Fibroblast of upper back skin (primary cell): ENCODE results near the gene ADGRE1.

Source experiments
- DNase-seq: peaks from one replicate; pipeline ENCODE4 v3.0.0-alpha.2; 2013

The ADGRE1 gene

GRCh38 chr19:6886277-6886897, 992 bp upstream of the ADGRE1 start:
- DNase-seq = no peak

- no peak for DNase-seq
Observed at GRCh38 chr19:6888967-6889366, 1.6 kb downstream of the ADGRE1 start.

- no peak for DNase-seq
Observed at GRCh38 chr19:6890401-6890913, 3.1 kb downstream of the ADGRE1 start.

GRCh38 chr19:6890938-6891337, 3.6 kb downstream of the ADGRE1 start:
- DNase-seq = no peak

GRCh38 chr19:6891761-6892385, 4.5 kb downstream of the ADGRE1 start:
- DNase-seq = no peak

- no peak for DNase-seq
Observed at GRCh38 chr19:6894313-6894712, 6.9 kb downstream of the ADGRE1 start.

GRCh38 chr19:6903446-6903845, 16.1 kb downstream of the ADGRE1 start:
- no peak for DNase-seq

GRCh38 chr19:6906559-6907060, 19.2 kb downstream of the ADGRE1 start:
- no peak for DNase-seq

GRCh38 chr19:6911523-6911922, 24.1 kb downstream of the ADGRE1 start:
- DNase-seq = no peak

GRCh38 chr19:6914321-6914720, 26.9 kb downstream of the ADGRE1 start:
- no peak for DNase-seq

- DNase-seq = no peak
Observed at GRCh38 chr19:6916952-6917351, 29.6 kb downstream of the ADGRE1 start.

- no peak for DNase-seq
Observed at GRCh38 chr19:6925386-6925785, 38.0 kb downstream of the ADGRE1 start.

GRCh38 chr19:6925801-6926751, 38.7 kb downstream of the ADGRE1 start:
- DNase-seq = no peak

- DNase-seq = no peak
Observed at GRCh38 chr19:6930190-6930589, 42.8 kb downstream of the ADGRE1 start.

GRCh38 chr19:6935069-6935468, 47.7 kb downstream of the ADGRE1 start:
- no peak for DNase-seq

- DNase-seq = no peak
Observed at GRCh38 chr19:6935618-6936017, 48.2 kb downstream of the ADGRE1 start.

GRCh38 chr19:6945733-6946132, 58.4 kb downstream of the ADGRE1 start:
- no peak for DNase-seq

GRCh38 chr19:6947745-6948144, 60.4 kb downstream of the ADGRE1 start:
- DNase-seq = peak; percentile 16

GRCh38 chr19:6948884-6949283, 61.5 kb downstream of the ADGRE1 start:
- DNase-seq = no peak

- DNase-seq = no peak
Observed at GRCh38 chr19:6952956-6953355, 65.6 kb downstream of the ADGRE1 start.

- DNase-seq = no peak
Observed at GRCh38 chr19:6955082-6955481, 67.7 kb downstream of the ADGRE1 start.

GRCh38 chr19:6956573-6956972, 69.2 kb downstream of the ADGRE1 start:
- DNase-seq = no peak

- DNase-seq = no peak
Observed at GRCh38 chr19:6958791-6959190, 71.4 kb downstream of the ADGRE1 start.
